ENCODE results near the gene CD300LD.

CD300LD gene

GRCh38 chr17:74624131-74624530 lies 32.0 kb upstream of the CD300LD start:
- Histone ChIP-seq H3K27me3 (replicated peaks) (no peaks in the 10 kb centered on the region), H3K27ac (no peak overlapping the region), H3K4me3 (ENCODE audit: low read depth, low read length) (no peak overlapping the region), H3K36me3 (replicated peaks) (no peaks in the 10 kb centered on the region)
- TF ChIP-seq, protein P1, sequence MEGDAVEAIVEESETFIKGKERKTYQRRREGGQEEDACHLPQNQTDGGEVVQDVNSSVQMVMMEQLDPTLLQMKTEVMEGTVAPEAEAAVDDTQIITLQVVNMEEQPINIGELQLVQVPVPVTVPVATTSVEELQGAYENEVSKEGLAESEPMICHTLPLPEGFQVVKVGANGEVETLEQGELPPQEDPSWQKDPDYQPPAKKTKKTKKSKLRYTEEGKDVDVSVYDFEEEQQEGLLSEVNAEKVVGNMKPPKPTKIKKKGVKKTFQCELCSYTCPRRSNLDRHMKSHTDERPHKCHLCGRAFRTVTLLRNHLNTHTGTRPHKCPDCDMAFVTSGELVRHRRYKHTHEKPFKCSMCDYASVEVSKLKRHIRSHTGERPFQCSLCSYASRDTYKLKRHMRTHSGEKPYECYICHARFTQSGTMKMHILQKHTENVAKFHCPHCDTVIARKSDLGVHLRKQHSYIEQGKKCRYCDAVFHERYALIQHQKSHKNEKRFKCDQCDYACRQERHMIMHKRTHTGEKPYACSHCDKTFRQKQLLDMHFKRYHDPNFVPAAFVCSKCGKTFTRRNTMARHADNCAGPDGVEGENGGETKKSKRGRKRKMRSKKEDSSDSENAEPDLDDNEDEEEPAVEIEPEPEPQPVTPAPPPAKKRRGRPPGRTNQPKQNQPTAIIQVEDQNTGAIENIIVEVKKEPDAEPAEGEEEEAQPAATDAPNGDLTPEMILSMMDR (IDR thresholded peaks at IDR 0.05; ENCODE audit: low read depth, low read length, missing control alignments): no peak
- in situ Hi-C loops (cut with HindIII; ENCODE audit: low pct_ligation_motif_present, low sequenced_read_pairs): no loop called here
- DNase-seq: no peak

- no peak within 1 kb of the TSS for H3K27ac ChIP-seq
- no peak for DNase-seq
- H3K27me3 ChIP-seq (replicated peaks): no peaks in the 10 kb centered on the region
- TF ChIP-seq, protein P1 (IDR thresholded peaks at IDR 0.05; ENCODE audit: low read depth, low read length, missing control alignments): no peak
- H3K36me3 ChIP-seq (replicated peaks): no peaks in the 10 kb centered on the region
- in situ Hi-C loops (cut with HindIII; ENCODE audit: low pct_ligation_motif_present, low sequenced_read_pairs): no loop called here
- no peak within 1 kb of the TSS for H3K4me3 ChIP-seq (ENCODE audit: low read depth, low read length)
These were observed 31.6 kb upstream of the CD300LD start, which contains the start of gene CD300E for GRCh38 chr17:74623693-74624093. TSS of gene CD300E (minus strand) at chr17:74623738. CDS start at chr17:74623621, 117 bp downstream.

- no peak overlapping the region for H3K27ac ChIP-seq
- in situ Hi-C loops (cut with HindIII; ENCODE audit: low pct_ligation_motif_present, low sequenced_read_pairs): no loop called here
- H3K36me3 ChIP-seq (replicated peaks): no peaks in the 10 kb centered on the region
- H3K27me3 ChIP-seq (replicated peaks): no peaks in the 10 kb centered on the region
- no peak overlapping the region for H3K4me3 ChIP-seq (ENCODE audit: low read depth, low read length)
- no peak for DNase-seq
- TF ChIP-seq, protein P1 (IDR thresholded peaks at IDR 0.05; ENCODE audit: low read depth, low read length, missing control alignments): no peak
These were observed 27.1 kb upstream of the CD300LD start for GRCh38 chr17:74619077-74619673.

- TF ChIP-seq, protein P1 (IDR thresholded peaks at IDR 0.05; ENCODE audit: low read depth, low read length, missing control alignments): no peak
- Histone ChIP-seq H3K4me3 (ENCODE audit: low read depth, low read length) (no peak overlapping the region), H3K27ac (no peak overlapping the region), H3K36me3 (replicated peaks) (no peaks in the 10 kb centered on the region), H3K27me3 (replicated peaks) (no peaks in the 10 kb centered on the region)
- DNase-seq: no peak
- in situ Hi-C loops (cut with HindIII; ENCODE audit: low pct_ligation_motif_present, low sequenced_read_pairs): no loop called here
These were observed 26.4 kb upstream of the CD300LD start for GRCh38 chr17:74618451-74618850.

DNA sequence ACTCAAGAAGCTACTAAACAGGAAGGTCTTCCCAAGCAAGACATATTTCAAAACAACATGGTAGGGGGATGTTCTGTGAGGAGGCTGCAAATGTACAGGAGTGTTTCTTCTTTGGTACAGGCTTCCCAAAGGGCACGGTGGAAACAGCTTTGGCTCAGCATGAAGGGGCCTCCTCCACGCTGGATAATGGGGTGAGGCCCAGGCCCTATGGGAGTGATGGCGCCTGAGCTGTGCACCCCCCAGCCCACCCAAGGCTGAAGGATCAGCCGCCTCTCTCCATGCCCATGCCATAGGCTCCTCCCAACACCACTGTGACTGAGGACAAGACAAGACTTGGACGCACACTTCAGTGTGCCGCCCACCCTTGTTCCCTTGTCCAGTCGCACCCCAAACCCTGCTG lies 24.6 kb upstream of the CD300LD start:
- in situ Hi-C loops (cut with HindIII; ENCODE audit: low pct_ligation_motif_present, low sequenced_read_pairs): no loop called here
- no peaks in the 10 kb centered on the region for H3K27me3 ChIP-seq (replicated peaks)
- H3K27ac ChIP-seq: no peak overlapping the region
- no peaks in the 10 kb centered on the region for H3K36me3 ChIP-seq (replicated peaks)
- TF ChIP-seq, protein P1 (IDR thresholded peaks at IDR 0.05; ENCODE audit: low read depth, low read length, missing control alignments): no peak
- no peak overlapping the region for H3K4me3 ChIP-seq (ENCODE audit: low read depth, low read length)
- DNase-seq: no peak

DNA sequence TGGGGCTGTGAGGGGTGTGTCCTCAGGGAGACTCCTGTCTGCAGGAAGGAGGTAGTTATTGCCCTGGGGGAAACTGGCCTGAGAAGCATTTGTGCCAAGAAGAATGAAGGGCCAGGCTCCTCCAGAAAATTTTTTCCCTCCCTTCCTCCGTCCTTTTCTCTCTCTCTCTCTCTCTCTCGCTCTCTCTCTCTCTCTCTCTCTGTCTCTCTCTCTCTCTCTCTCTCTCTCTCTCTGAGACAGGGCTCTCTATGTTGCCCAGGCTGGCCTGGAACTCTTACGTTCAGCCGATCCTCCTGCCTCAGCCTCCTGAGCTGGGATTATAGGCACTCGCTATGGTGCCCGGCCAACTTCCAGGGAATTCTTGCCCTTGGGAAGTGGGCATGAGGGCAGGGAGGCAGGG lies 20.0 kb upstream of the CD300LD start:
- Histone ChIP-seq H3K4me3 (ENCODE audit: low read depth, low read length) (no peak overlapping the region), H3K27ac (no peak overlapping the region), H3K36me3 (replicated peaks) (no peaks in the 10 kb centered on the region), H3K27me3 (replicated peaks) (no peaks in the 10 kb centered on the region)
- TF ChIP-seq, protein P1 (IDR thresholded peaks at IDR 0.05; ENCODE audit: low read depth, low read length, missing control alignments): no peak
- in situ Hi-C loops (cut with HindIII; ENCODE audit: low pct_ligation_motif_present, low sequenced_read_pairs): no loop called here
- no peak for DNase-seq
